Measurements from ENCODE around the gene MAN1C1.

MAN1C1 gene

GRCh38 chr1:25804964-25805862 is 188.6 kb downstream of the MAN1C1 start:
- DNase-seq: no peak

GRCh38 chr1:25805863-25806225 is 189.3 kb downstream of the MAN1C1 start:
- DNase-seq: peak; percentile 33

- peak; percentile 49 for DNase-seq
Observed at GRCh38 chr1:25806418-25806817, 189.8 kb downstream of the MAN1C1 start.

GRCh38 chr1:25807480-25808390 is 191.1 kb downstream of the MAN1C1 start:
- no peak for DNase-seq

GRCh38 chr1:25808481-25809244 is 192.1 kb downstream of the MAN1C1 start:
- DNase-seq: no peak

- no peak for DNase-seq
Observed at GRCh38 chr1:25809283-25809926, 192.8 kb downstream of the MAN1C1 start.

GRCh38 chr1:25809929-25810328 is 193.3 kb downstream of the MAN1C1 start:
- no peak for DNase-seq

- no peak for DNase-seq
Observed at GRCh38 chr1:25810341-25811299, 194.0 kb downstream of the MAN1C1 start.

GRCh38 chr1:25811384-25812082 is 194.9 kb downstream of the MAN1C1 start:
- no peak for DNase-seq

- DNase-seq: no peak
Observed at GRCh38 chr1:25813071-25813733, 196.6 kb downstream of the MAN1C1 start.

- no peak for DNase-seq
Observed at GRCh38 chr1:25813734-25814471, 197.3 kb downstream of the MAN1C1 start.

GRCh38 chr1:25814549-25815087 is 198.0 kb downstream of the MAN1C1 start:
- no peak for DNase-seq

- no peak for DNase-seq
Observed at GRCh38 chr1:25815208-25816111, 198.9 kb downstream of the MAN1C1 start.

- DNase-seq: no peak
Observed at GRCh38 chr1:25816112-25816718, 199.6 kb downstream of the MAN1C1 start.

GRCh38 chr1:25817840-25818501 is 201.4 kb downstream of the MAN1C1 start:
- no peak for DNase-seq

- DNase-seq: no peak
Observed at GRCh38 chr1:25818569-25818968, 202.0 kb downstream of the MAN1C1 start.

Measured in NCI-H446 treated with DMSO at 0.1 percent for 48 hours (cell line).